OCI-LY3 (cell line): ENCODE measurements around the gene TREH.

Source experiments
- CTCF ChIP-seq: fragments of 200-600, 300-600 bp; sonication (generic); IDR thresholded peaks from 2 replicates; pipeline ENCODE4 v1.5.1; 2014; ENCODE audit warnings: antibody characterized with exemption, low read length, low read depth
- EZH2phosphoT487 ChIP-seq: fragments of 200-600 bp; shearing (Covaris generic); IDR thresholded peaks from 2 replicates; pipeline ENCODE4 v1.6.1; 2018; ENCODE audit warnings: antibody characterized with exemption, mixed run types, low read depth

GRCh38 chr11:118610773-118611432, 68.5 kb downstream of the TREH start:
- TF ChIP-seq EZH2phosphoT487 (no peak), CTCF (peak; percentile 56)
